ENCODE data around the gene ATOH1.

The ATOH1 gene

GRCh38 chr4:93788712-93789111, 39.8 kb upstream of the ATOH1 start:
- Histone ChIP-seq H3K4me3 (no peak overlapping the region), H3K4me1 (no peaks in the 10 kb centered on the region), H3K36me3 (no peaks in the 10 kb centered on the region), H3K27me3 (no peaks in the 10 kb centered on the region), H3K9me3 (no peaks in the 10 kb centered on the region), H3K27ac (no peak overlapping the region)
- intact Hi-C loops (cut with DNase I; ENCODE audit: low total_unique reads): no loop called here
- no peak for TF ChIP-seq CTCF (IDR thresholded peaks at IDR 0.05)
- no peak for DNase-seq

GRCh38 chr4:93791570-93792195, 36.9 kb upstream of the ATOH1 start:
- Histone ChIP-seq H3K9me3 (no peaks in the 10 kb centered on the region), H3K4me1 (no peaks in the 10 kb centered on the region), H3K27ac (no peak overlapping the region), H3K27me3 (peaks cover 0 to 3% of the 10 kb centered on the region in 2 donors), H3K36me3 (no peaks in the 10 kb centered on the region), H3K4me3 (no peak overlapping the region)
- DNase-seq: peak in 1 of 2 donors; percentile 42
- intact Hi-C loops (cut with DNase I; ENCODE audit: low total_unique reads): no loop called here
- peak; percentile 43 to 56 for TF ChIP-seq CTCF (IDR thresholded peaks at IDR 0.05)

- intact Hi-C loops (cut with DNase I; ENCODE audit: low total_unique reads): no loop called here
- TF ChIP-seq CTCF (IDR thresholded peaks at IDR 0.05): no peak
- Histone ChIP-seq H3K4me1 (no peaks in the 10 kb centered on the region), H3K4me3 (no peak overlapping the region), H3K9me3 (no peaks in the 10 kb centered on the region), H3K36me3 (no peaks in the 10 kb centered on the region), H3K27ac (no peak overlapping the region), H3K27me3 (no peaks in the 10 kb centered on the region)
- no peak for DNase-seq
Observed at GRCh38 chr4:93802045-93802444, 26.5 kb upstream of the ATOH1 start.

- H3K4me1 ChIP-seq: no peaks in the 10 kb centered on the region
- DNase-seq: no peak
- intact Hi-C loops (cut with DNase I; ENCODE audit: low total_unique reads): no loop called here
- no peak for TF ChIP-seq CTCF (IDR thresholded peaks at IDR 0.05)
- H3K27me3 ChIP-seq: no peaks in the 10 kb centered on the region
- no peaks in the 10 kb centered on the region for H3K36me3 ChIP-seq
- no peak overlapping the region for H3K27ac ChIP-seq
- H3K9me3 ChIP-seq: no peaks in the 10 kb centered on the region
- H3K4me3 ChIP-seq: no peak overlapping the region
Observed at GRCh38 chr4:93809773-93810172, 18.8 kb upstream of the ATOH1 start.

- no peaks in the 10 kb centered on the region for H3K36me3 ChIP-seq
- H3K4me3 ChIP-seq: no peak overlapping the region
- no peaks in the 10 kb centered on the region for H3K4me1 ChIP-seq
- H3K27me3 ChIP-seq: no peaks in the 10 kb centered on the region
- no peaks in the 10 kb centered on the region for H3K9me3 ChIP-seq
- intact Hi-C loops (cut with DNase I; ENCODE audit: low total_unique reads): no loop called here
- TF ChIP-seq CTCF (IDR thresholded peaks at IDR 0.05): no peak
- no peak for DNase-seq
- no peak overlapping the region for H3K27ac ChIP-seq
Observed at GRCh38 chr4:93810340-93810992, 18.1 kb upstream of the ATOH1 start.

All from tibial artery (tissue), 4 donors.